ENCODE data around the gene GREB1.

DNA sequence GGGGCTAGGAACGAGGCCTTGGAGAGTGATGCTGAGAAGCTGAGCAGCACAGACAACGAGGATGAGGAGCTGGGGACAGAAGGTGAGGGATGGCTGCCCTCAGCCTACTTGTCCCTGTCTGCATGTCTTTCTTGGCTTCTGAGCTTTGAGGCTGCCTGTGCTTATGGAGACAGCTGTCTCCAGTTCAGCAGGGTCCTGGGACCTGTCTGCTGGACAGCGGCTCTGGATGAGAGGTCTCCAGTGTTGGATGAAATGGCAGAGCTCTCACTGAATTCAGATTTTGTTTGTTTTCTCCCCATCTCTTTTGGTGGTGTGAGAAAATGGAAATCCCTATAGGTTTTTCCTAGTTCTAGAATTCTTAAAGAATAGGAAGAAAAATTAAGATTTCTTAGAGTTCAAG lies 81.4 kb downstream of the GREB1 start:
- TF ChIP-seq, protein P1, sequence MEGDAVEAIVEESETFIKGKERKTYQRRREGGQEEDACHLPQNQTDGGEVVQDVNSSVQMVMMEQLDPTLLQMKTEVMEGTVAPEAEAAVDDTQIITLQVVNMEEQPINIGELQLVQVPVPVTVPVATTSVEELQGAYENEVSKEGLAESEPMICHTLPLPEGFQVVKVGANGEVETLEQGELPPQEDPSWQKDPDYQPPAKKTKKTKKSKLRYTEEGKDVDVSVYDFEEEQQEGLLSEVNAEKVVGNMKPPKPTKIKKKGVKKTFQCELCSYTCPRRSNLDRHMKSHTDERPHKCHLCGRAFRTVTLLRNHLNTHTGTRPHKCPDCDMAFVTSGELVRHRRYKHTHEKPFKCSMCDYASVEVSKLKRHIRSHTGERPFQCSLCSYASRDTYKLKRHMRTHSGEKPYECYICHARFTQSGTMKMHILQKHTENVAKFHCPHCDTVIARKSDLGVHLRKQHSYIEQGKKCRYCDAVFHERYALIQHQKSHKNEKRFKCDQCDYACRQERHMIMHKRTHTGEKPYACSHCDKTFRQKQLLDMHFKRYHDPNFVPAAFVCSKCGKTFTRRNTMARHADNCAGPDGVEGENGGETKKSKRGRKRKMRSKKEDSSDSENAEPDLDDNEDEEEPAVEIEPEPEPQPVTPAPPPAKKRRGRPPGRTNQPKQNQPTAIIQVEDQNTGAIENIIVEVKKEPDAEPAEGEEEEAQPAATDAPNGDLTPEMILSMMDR (IDR thresholded peaks at IDR 0.05) = no peak
- TF ChIP-seq EZH2 (IDR thresholded peaks at IDR 0.05; ENCODE audit: borderline replicate concordance, insufficient read depth, low read depth, low read length, poor library complexity, severe bottlenecking) = no peak

Data from B cell (primary cell).